ENCODE data around the gene COL9A2. TPM values are rescaled to one million over a fixed set of nuclear protein-coding genes. Genes with fewer than 3 reads are reported as not detected.

Gene COL9A2
- total and polyA plus RNA-seq, 4 donors, result 0.19 to 0.75 (median 0.34) TPM

DNA sequence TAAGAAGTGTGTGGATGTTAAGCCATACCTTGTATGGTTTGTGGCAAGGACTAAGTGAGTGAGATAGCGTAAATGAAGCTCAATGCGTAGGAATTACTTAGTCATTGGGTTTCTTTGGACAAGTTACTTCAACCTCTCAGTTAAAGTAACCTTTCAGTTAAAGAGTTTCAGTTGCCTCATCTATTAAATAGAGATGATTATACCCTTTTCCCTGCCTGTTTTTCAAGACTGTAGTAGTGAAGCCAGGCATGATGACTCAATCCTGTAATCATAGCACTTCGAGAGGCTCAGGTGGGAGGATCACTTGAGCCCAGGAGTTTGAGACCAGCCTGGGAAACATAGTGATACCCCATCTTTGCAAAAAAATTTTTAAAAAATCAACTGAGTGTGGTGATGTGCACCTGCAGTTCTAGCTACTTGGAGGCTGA is 52.7 kb downstream of the COL9A2 start:
- Histone ChIP-seq H3K27me3 (ENCODE audit: control insufficient read depth in 4 of 4, insufficient read depth in 4 of 4, low read length in 3 of 4) (no peaks in the 10 kb centered on the region), H3K4me1 (ENCODE audit: control insufficient read depth in 4 of 4, insufficient read depth in 4 of 4, low read length in 3 of 4) (peaks cover 0 to 10% (median under 1%) of the 10 kb centered on the region in 4 donors), H3K4me3 (ENCODE audit: low read depth in 1 of 3, low read length in 3 of 3) (no peak overlapping the region), H3K36me3 (ENCODE audit: control insufficient read depth in 4 of 4, insufficient read depth in 3 of 4, low read depth in 1 of 4, low read length in 3 of 4) (peaks cover 8 to 27% (median 25%) of the 10 kb centered on the region in 4 donors), H3K9me3 (ENCODE audit: control insufficient read depth in 4 of 4, low read length in 3 of 4) (no peaks in the 10 kb centered on the region), H3K27ac (ENCODE audit: low read depth in 1 of 2, low read length in 2 of 2) (no peak overlapping the region), H3K9ac (ENCODE audit: low read depth in 1 of 2, low read length in 2 of 2) (no peak overlapping the region)
- TF ChIP-seq FOXA1 (IDR thresholded peaks at IDR 0.05) (no peak), RXRA (IDR thresholded peaks at IDR 0.05) (no peak), FOXA2 (IDR thresholded peaks at IDR 0.05) (no peak), NR2F2 (IDR thresholded peaks at IDR 0.05) (no peak), TAF1 (conservative IDR thresholded peaks at IDR 0.05) (no peak), SP1 (IDR thresholded peaks at IDR 0.05) (no peak), MAX (IDR thresholded peaks at IDR 0.05) (no peak), ATF3 (IDR thresholded peaks at IDR 0.05) (no peak), GABPA (IDR thresholded peaks at IDR 0.05 in 1 of 2, conservative IDR thresholded peaks at IDR 0.05 in 1 of 2) (no peak), HNF4A (conservative IDR thresholded peaks at IDR 0.05) (no peak), RAD21 (IDR thresholded peaks at IDR 0.05) (no peak), HNF4G (IDR thresholded peaks at IDR 0.05) (no peak), EGR1 (IDR thresholded peaks at IDR 0.05; ENCODE audit: low read depth in 2 of 2) (no peak), YY1 (IDR thresholded peaks at IDR 0.05) (no peak), JUND (IDR thresholded peaks at IDR 0.05) (no peak)
- TF ChIP-seq, protein P1, sequence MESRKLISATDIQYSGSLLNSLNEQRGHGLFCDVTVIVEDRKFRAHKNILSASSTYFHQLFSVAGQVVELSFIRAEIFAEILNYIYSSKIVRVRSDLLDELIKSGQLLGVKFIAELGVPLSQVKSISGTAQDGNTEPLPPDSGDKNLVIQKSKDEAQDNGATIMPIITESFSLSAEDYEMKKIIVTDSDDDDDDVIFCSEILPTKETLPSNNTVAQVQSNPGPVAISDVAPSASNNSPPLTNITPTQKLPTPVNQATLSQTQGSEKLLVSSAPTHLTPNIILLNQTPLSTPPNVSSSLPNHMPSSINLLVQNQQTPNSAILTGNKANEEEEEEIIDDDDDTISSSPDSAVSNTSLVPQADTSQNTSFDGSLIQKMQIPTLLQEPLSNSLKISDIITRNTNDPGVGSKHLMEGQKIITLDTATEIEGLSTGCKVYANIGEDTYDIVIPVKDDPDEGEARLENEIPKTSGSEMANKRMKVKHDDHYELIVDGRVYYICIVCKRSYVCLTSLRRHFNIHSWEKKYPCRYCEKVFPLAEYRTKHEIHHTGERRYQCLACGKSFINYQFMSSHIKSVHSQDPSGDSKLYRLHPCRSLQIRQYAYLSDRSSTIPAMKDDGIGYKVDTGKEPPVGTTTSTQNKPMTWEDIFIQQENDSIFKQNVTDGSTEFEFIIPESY (IDR thresholded peaks at IDR 0.05), result no peak
- TF ChIP-seq, protein P2, sequence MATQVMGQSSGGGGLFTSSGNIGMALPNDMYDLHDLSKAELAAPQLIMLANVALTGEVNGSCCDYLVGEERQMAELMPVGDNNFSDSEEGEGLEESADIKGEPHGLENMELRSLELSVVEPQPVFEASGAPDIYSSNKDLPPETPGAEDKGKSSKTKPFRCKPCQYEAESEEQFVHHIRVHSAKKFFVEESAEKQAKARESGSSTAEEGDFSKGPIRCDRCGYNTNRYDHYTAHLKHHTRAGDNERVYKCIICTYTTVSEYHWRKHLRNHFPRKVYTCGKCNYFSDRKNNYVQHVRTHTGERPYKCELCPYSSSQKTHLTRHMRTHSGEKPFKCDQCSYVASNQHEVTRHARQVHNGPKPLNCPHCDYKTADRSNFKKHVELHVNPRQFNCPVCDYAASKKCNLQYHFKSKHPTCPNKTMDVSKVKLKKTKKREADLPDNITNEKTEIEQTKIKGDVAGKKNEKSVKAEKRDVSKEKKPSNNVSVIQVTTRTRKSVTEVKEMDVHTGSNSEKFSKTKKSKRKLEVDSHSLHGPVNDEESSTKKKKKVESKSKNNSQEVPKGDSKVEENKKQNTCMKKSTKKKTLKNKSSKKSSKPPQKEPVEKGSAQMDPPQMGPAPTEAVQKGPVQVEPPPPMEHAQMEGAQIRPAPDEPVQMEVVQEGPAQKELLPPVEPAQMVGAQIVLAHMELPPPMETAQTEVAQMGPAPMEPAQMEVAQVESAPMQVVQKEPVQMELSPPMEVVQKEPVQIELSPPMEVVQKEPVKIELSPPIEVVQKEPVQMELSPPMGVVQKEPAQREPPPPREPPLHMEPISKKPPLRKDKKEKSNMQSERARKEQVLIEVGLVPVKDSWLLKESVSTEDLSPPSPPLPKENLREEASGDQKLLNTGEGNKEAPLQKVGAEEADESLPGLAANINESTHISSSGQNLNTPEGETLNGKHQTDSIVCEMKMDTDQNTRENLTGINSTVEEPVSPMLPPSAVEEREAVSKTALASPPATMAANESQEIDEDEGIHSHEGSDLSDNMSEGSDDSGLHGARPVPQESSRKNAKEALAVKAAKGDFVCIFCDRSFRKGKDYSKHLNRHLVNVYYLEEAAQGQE (IDR thresholded peaks at IDR 0.05), result no peak
- TF ChIP-seq, protein P3, sequence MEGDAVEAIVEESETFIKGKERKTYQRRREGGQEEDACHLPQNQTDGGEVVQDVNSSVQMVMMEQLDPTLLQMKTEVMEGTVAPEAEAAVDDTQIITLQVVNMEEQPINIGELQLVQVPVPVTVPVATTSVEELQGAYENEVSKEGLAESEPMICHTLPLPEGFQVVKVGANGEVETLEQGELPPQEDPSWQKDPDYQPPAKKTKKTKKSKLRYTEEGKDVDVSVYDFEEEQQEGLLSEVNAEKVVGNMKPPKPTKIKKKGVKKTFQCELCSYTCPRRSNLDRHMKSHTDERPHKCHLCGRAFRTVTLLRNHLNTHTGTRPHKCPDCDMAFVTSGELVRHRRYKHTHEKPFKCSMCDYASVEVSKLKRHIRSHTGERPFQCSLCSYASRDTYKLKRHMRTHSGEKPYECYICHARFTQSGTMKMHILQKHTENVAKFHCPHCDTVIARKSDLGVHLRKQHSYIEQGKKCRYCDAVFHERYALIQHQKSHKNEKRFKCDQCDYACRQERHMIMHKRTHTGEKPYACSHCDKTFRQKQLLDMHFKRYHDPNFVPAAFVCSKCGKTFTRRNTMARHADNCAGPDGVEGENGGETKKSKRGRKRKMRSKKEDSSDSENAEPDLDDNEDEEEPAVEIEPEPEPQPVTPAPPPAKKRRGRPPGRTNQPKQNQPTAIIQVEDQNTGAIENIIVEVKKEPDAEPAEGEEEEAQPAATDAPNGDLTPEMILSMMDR (IDR thresholded peaks at IDR 0.05; ENCODE audit: low read depth, low read length, missing input control), result no peak
- no peak for DNase-seq (ENCODE audit: low spot score)
- 94% methylated on average over 3 of the region's 3 CpGs for WGBS

Measured in liver (tissue), 9 donors.